Measurements from ENCODE around the gene RAD51B. TPM values are rescaled to one million over a fixed set of nuclear protein-coding genes. Genes with fewer than 3 reads are reported as not detected.

RAD51B gene
- total and polyA plus RNA-seq, 9 of the 15 experiments (the other 6 are each of a cell fraction or from before 2014, with no cell fraction given) = 8.5 to 17.3 (median 11.3) TPM

- no peak for FAIRE-seq
- CTCF ChIA-PET (ENCODE audit: low intra/inter-chr PET ratio) = no interaction called here
- TF ChIP-seq NCOA1 (IDR thresholded peaks at IDR 0.05; ENCODE audit: low read depth) = no peak
- TF ChIP-seq NR3C1 (CRISPR knock-in tag; IDR thresholded peaks at IDR 0.05) = no peak
- TF ChIP-seq UBTF (IDR thresholded peaks at IDR 0.05; ENCODE audit: borderline replicate concordance in 1 of 2, low read depth in 2 of 2, low read length in 2 of 2) = no peak
- no peak for TF ChIP-seq ZZZ3 (IDR thresholded peaks at IDR 0.05)
- no peak for TF ChIP-seq FOXJ3 (CRISPR knock-in tag; IDR thresholded peaks at IDR 0.05)
- TF ChIP-seq, protein P1, sequence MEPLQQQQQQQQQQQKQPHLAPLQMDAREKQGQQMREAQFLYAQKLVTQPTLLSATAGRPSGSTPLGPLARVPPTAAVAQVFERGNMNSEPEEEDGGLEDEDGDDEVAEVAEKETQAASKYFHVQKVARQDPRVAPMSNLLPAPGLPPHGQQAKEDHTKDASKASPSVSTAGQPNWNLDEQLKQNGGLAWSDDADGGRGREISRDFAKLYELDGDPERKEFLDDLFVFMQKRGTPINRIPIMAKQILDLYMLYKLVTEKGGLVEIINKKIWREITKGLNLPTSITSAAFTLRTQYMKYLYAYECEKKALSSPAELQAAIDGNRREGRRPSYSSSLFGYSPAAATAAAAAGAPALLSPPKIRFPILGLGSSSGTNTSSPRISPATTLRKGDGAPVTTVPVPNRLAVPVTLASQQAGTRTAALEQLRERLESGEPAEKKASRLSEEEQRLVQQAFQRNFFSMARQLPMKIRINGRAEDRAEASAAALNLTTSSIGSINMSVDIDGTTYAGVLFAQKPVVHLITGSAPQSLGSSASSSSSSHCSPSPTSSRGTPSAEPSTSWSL (CRISPR knock-in tag; IDR thresholded peaks at IDR 0.05; ENCODE audit: borderline replicate concordance) = no peak
- no peak for TF ChIP-seq TCF15 (CRISPR knock-in tag; IDR thresholded peaks at IDR 0.05)
- TF ChIP-seq ZNF707 (CRISPR knock-in tag; conservative IDR thresholded peaks at IDR 0.05) = no peak
- TF ChIP-seq SPI1 (IDR thresholded peaks at IDR 0.05; ENCODE audit: borderline replicate concordance, low read depth, low read length) = no peak
- TF ChIP-seq TARDBP (IDR thresholded peaks at IDR 0.05) = no peak
- no peak for TF ChIP-seq ZNF507 (tag; conservative IDR thresholded peaks at IDR 0.05)
- no peak for TF ChIP-seq JUND (IDR thresholded peaks at IDR 0.05; ENCODE audit: borderline replicate concordance, low read depth, low read length)
- no peak for TF ChIP-seq JUND (tag; IDR thresholded peaks at IDR 0.05; ENCODE audit: borderline replicate concordance, low read depth, low read length)
- no peak for TF ChIP-seq ZNF584 (CRISPR knock-in tag; IDR thresholded peaks at IDR 0.05; ENCODE audit: low read depth)
- no peak for TF ChIP-seq ZNF740 (CRISPR knock-in tag; IDR thresholded peaks at IDR 0.05)
- TF ChIP-seq ZNF740 (tag; IDR thresholded peaks at IDR 0.05) = no peak
- TF ChIP-seq, protein P2, sequence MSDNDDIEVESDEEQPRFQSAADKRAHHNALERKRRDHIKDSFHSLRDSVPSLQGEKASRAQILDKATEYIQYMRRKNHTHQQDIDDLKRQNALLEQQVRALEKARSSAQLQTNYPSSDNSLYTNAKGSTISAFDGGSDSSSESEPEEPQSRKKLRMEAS (CRISPR knock-in tag; IDR thresholded peaks at IDR 0.05) = no peak
Observed at GRCh38 chr14:68164711-68165113, 345.1 kb downstream of the RAD51B start.

More at GRCh38 chr14:68164711-68165113, 345.1 kb downstream of the RAD51B start:
- no peaks in the 10 kb centered on the region for H3K4me1 ChIP-seq (replicated peaks in 1 of 2; ENCODE audit: control insufficient read depth in 2 of 2, insufficient read depth in 2 of 2, low read length in 2 of 2)
- WGBS (ENCODE audit: insufficient coverage, low coverage, missing lambda C conversion rate) = 12% methylated on average over 1 of the region's 1 CpG
- no peaks in the 10 kb centered on the region for H3K9me3 ChIP-seq (replicated peaks; ENCODE audit: control insufficient read depth, insufficient read depth, low read depth, low read length)
- no peaks in the 10 kb centered on the region for H3K9me1 ChIP-seq (ENCODE audit: control insufficient read depth, insufficient read depth, low read length)
- H3K27me3 ChIP-seq (ENCODE audit: control insufficient read depth in 2 of 2, insufficient read depth in 2 of 2, low read length in 2 of 2) = no peaks in the 10 kb centered on the region
- no peak overlapping the region for H2AFZ ChIP-seq (ENCODE audit: low read depth, low read length)
- DNase-seq (ENCODE audit: extremely low read depth in 1 of 4, low spot score in 3 of 4) = no peak
- no peak overlapping the region for H3K9ac ChIP-seq (ENCODE audit: insufficient read depth in 1 of 2, low read depth in 2 of 2, low read length in 2 of 2)
- H3K4me3 ChIP-seq = no peak overlapping the region
- POLR2A ChIA-PET = no interaction called here
- H3K79me2 ChIP-seq (ENCODE audit: control insufficient read depth, insufficient read depth, low read length) = no peaks in the 10 kb centered on the region
- intact Hi-C loops (cut with micrococcal nuclease) (no loop called here), in situ Hi-C loops (cut with MboI) (no loop called here)
- H3K4me2 ChIP-seq (ENCODE audit: insufficient read depth, low read length) = no peak overlapping the region
- no peaks in the 10 kb centered on the region for H3K36me3 ChIP-seq (ENCODE audit: control insufficient read depth, insufficient read depth, low read length)
- no peak overlapping the region for H3K27ac ChIP-seq (ENCODE audit: extremely low read depth, low read depth, low read length)
- ATAC-seq = no peak
- H4K20me1 ChIP-seq (replicated peaks; ENCODE audit: control insufficient read depth, insufficient read depth, low read length) = no peaks in the 10 kb centered on the region
- BruUV-seq (replicated peaks) = no TSS peak

All from K562 (cell line).